ENCODE measurements around the gene ZNF716.

The ZNF716 gene

DNA sequence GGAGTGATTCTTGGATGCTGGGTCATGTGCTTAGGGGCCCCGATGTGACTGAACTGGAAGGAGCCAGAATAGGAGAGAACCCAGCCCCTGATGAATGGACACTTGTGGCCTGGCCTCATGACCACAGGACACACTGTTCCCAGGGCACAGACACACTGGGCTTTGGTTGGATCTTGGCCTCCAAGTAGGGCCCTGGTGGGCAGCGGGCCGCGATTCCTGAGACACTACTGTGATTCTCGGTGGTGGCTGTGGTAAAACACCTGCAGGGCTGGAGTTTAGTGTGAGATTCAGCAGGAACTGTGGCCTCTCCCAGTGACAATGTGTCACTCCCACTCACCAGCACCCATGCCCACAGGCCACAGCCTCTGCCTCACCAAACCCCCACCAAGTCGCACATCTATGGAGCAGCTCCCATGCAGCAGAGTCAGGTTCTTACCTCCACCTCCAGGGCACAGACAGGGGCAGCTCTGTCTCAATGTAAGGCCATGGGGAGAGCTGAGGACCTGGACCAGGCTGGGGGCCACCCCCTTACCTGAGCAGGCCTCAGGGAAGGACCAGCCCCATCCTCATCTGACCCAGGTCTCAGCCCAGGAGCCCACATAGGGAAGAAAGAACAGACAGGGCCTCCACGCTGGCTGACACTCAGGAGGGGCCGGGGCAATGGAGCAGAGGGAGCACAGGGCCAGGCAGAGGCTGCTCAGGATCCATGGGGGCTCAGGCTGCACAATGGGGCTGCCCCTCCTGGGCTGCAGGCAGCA is 33.2 kb upstream of the ZNF716 start:
- H3K4me3 ChIP-seq (ENCODE audit: low read length), result no peak overlapping the region
- TF ChIP-seq, protein P1, sequence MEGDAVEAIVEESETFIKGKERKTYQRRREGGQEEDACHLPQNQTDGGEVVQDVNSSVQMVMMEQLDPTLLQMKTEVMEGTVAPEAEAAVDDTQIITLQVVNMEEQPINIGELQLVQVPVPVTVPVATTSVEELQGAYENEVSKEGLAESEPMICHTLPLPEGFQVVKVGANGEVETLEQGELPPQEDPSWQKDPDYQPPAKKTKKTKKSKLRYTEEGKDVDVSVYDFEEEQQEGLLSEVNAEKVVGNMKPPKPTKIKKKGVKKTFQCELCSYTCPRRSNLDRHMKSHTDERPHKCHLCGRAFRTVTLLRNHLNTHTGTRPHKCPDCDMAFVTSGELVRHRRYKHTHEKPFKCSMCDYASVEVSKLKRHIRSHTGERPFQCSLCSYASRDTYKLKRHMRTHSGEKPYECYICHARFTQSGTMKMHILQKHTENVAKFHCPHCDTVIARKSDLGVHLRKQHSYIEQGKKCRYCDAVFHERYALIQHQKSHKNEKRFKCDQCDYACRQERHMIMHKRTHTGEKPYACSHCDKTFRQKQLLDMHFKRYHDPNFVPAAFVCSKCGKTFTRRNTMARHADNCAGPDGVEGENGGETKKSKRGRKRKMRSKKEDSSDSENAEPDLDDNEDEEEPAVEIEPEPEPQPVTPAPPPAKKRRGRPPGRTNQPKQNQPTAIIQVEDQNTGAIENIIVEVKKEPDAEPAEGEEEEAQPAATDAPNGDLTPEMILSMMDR (conservative IDR thresholded peaks at IDR 0.05; ENCODE audit: low read length), result no peak
- no peak for DNase-seq (ENCODE audit: low read depth)

DNA sequence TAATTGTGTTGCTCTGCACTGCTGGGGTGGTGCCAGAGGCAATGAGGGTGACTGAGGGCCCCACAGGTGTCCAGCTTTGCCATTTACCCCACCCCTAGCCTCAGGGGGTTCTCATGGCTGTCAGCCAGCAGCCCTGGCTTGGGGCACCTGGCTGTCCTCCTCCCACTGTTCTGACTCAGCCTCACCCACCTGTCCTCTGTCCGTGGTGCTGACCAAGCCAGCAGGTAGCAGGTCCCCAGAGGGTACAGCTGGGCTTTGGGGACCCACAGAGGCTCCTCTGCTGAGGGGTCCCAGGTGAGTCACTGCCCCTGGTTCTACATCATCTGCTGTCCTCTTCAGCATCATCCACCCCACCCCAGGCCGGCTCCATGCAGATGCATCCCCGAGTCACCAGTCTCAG is 32.2 kb upstream of the ZNF716 start:
- no peak overlapping the region for H3K4me3 ChIP-seq (ENCODE audit: low read length)
- TF ChIP-seq, protein P1 (conservative IDR thresholded peaks at IDR 0.05; ENCODE audit: low read length), result no peak

DNA sequence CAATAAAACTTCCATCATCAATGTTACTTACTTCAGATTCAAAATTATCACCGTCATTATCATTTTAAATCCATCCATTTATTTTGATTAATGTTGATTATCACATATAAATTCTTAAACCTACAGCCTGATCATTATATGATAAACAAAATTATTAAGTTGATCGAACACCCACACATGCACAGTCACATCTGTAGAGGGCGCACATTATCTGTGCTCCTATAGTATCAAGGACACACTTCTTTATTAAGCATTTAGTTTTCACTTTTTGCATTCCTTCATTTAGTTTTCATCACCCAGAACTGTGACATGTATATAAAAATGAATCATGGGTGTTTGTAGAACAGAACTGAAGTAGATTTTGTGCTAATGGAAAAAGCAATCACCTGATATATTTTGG is 26.2 kb upstream of the ZNF716 start:
- DNase-seq (ENCODE audit: low read depth), result no peak
- TF ChIP-seq, protein P1 (conservative IDR thresholded peaks at IDR 0.05; ENCODE audit: low read length), result no peak
- H3K4me3 ChIP-seq (ENCODE audit: low read length), result no peak overlapping the region

More for the DNA sequence above, 32.2 kb upstream of the ZNF716 start:
- no peak for DNase-seq (ENCODE audit: low read depth)

DNA sequence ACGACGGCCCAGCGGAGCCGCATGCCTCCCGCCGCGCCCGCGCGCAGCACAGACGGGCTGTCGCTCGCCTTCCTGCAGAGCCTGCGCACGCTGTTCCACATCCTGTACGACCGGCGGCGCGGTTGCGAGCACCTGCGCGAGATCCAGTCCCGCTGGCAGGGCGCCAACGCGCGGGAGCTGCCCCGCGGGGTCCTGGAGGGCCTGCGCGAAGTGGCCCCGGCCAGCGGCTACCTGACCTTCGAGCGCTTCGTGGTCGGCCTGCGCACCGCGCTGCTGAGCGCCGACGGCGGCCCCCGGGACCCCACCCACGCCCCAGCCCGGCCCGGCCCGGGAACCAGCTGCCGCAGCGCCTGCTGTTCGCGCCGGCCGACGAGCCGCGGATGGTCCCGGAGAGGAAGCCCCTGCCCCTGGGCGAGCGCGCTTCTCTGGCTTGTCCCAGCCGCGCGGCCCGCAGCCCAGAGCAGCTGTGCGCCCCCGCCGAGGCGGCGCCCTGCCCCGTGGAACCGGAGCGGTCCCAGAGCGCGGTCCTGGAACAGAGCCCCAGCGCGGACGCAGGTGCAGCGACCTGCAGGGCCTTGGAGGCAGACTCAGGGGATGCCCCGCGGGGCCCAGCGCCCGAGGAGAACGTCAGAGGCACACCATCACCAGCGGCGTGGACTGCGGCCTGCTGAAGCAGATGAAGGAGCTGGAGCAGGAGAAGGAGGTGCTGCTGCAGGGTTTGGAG is 25.3 kb upstream of the ZNF716 start:
- no peak for DNase-seq (ENCODE audit: low read depth)
- no peak overlapping the region for H3K4me3 ChIP-seq (ENCODE audit: low read length)
- TF ChIP-seq, protein P1 (conservative IDR thresholded peaks at IDR 0.05; ENCODE audit: low read length), result no peak

DNA sequence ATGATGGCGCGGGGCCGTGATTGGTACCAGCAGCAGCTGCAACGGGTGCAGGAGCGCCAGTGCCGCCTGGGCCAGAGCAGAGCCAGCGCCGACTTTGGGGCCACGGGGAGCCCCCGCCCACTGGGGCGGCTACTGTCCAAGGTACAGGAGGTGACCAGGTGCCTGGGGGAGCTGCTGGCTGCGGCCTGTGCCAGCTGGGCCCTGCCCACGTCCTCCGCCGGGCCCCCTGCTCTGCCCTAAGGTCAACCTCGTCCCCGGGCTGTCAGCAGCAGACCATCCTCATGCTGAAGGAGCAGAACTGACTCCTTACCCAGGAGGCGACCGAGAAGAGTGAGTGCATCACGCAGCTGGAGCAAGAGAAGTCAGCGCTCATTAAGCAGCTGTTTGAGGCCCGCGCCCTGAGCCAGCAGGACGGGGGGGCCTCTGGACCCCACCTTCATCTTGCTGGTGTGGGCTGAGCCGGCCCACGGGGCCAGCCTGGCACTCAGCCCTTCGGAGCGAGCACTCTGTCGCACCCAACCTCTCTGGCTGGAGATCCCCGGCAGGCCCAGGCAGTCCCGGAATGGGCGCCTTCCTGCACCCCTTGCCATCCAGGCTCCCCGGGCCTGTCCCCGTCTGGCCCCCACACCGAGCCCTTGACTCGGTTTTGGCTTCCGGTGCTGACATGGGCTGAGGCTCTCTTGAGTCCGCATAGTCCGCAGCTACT is 24.6 kb upstream of the ZNF716 start:
- TF ChIP-seq, protein P1 (conservative IDR thresholded peaks at IDR 0.05; ENCODE audit: low read length), result no peak
- H3K4me3 ChIP-seq (ENCODE audit: low read length), result no peak overlapping the region
- DNase-seq (ENCODE audit: low read depth), result no peak

DNA sequence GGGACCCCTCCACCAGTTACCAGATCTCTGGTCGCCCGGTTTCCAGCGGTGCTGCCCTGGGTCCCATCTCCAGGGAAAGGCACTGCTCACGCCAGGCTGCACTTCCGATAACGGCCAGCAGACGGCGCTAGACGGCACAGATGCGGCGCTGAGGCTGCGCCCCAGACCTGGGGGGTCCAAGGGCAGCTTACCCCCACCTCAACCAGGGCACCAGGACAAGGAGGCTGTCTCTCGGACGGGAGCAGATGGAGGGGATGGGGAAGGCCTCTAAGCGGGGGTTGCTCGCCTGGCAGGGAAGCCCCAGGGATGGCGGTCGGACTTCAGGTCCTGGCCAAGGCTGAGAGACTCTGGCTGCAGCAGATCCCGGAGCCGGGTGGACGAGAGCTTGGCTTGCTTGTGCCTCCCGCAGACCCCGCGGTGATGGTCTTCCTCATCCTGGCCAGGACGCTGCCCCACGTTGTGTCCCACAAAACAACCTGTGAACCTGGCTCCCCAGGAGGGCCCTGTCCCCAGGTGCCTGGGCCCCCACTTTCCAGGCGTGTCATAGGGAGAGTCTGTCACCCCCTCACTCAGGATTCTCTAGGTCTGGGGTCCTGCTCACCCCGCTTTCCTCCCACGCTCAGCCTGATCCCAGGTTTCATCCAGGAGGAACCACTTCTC is 23.9 kb upstream of the ZNF716 start:
- DNase-seq (ENCODE audit: low read depth), result no peak
- H3K4me3 ChIP-seq (ENCODE audit: low read length), result no peak overlapping the region
- TF ChIP-seq, protein P1 (conservative IDR thresholded peaks at IDR 0.05; ENCODE audit: low read length), result no peak; the same call in 1 of the 2 replicates
